Ramos (cell line): ENCODE results near the gene CFAP69.

Experiments used
- in situ Hi-C: fragments of 300-500 bp; cut with MboI; formaldehyde crosslinking; loops from one replicate; pipeline ENCODE4 v1.14.3; 2022; ENCODE audit warnings: low sequenced_read_pairs; ENCODE audit not compliant: unreplicated experiment

The CFAP69 gene

DNA sequence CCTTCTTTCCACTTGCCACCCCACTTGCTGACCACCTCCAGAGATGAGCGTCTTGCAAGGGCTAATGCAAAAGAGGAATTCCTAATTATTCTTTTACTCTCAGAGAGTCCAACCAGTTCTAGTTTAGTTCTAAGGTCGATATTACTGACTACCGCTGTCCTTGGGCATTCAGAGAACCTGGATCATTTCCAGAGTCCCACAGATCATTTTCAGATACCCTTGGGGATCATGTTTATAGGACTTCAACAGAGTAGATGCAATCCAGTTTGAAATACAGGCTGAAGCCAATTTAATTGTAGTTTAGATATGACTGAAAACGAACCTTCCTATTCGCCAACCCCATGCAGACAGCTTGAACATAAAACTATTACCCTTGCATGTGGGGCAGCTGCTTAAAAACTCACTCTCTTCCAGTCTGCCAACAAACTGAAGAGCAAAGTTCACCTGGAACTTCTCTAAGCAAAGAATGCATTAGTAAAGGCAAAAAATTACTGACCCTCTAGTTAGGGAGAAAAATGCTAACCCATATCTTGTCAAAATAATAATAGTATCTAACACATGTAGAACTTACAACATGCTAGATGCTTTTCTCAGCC is 22.4 kb downstream of the CFAP69 start:
- in situ Hi-C loops: no loop called here

DNA sequence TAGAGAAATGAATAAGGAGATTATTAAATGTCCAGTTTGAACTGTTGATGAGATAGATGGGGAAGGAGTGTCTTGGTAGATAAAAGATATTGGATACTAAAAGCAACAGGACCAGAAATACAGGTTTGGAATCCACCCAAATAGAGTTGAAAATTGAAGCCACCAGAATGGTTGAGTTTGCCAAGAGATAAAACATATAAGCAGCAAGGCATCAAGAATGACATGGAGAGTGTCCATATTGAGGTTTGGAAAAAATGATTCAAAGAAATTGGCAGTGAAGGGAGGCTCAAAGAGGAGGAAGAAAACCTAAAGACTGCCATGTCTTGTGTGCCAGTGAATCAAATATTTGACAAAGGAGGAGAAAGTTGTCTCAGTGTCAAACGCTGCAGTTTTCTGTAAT is 24.2 kb downstream of the CFAP69 start:
- in situ Hi-C loops: no loop called here

DNA sequence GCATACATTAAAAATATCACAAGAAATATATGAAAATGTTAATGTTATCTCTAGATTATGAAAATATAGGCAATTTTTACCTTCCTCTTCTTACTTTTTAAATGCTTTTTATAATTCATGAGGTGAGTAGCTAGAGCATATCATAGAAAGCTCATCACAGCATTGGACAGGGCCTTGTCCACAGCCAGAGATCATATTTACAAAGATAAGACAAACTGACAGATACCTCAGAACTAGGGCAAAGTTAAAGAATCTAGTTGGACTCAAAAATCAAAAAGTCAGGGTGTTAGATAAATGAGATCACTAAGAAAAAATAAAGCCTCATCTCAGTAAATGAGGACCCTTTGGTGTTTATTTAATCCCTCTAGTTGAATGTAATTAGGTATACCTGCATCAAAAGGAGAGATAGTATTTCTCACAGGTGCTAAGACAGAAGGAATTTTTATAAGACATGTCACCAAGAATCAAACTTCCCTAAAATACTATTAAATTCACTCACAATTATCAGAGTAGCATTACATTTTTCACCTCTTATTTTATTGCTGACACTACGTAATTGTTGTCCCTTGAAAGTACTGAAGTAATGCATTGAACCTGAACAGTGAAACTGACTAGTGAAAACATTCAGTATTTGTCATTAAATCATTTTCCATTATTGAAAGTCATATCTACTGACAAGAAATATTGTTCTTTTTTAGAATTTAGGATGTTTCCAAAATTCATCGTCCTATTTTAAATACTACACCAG is 25.6 kb downstream of the CFAP69 start:
- in situ Hi-C loops: no loop called here

DNA sequence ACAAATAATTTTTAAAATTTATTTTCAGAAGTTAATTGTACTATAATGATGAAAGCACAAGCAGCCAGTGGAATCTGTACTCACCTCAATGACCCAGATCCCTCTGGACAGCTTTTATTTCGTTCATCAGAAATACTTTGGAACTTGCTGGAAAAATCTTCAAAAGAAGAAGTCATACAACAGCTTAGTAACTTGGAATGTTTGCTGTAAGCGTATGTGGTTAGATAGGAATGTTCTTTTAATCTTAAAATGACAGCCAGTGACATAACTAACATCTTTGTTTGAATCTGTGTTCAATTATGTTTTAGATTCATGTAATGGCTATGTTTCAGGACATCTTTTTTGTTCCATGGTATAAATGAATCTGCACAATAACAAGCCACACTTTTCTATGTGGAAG is 26.8 kb downstream of the CFAP69 start:
- in situ Hi-C loops: no loop called here

DNA sequence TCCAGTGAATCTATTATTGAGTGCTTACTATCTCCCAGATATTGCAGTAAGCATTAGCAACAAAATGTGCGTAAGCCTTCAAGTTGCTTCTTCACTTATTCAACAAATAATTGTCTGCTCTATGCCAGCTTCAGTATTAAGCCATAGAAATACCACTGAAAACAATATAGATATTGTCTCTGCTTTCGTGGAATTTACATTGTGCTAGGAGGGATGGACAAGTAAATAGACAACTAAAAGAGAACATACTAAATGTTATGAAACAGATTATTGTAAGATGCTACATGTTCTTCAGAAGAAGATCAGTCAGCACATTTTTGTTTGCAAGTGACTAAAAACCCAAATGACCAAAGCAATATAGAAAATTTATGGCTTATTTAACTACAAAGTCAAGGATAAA is 27.3 kb downstream of the CFAP69 start:
- in situ Hi-C loops: no loop called here

DNA sequence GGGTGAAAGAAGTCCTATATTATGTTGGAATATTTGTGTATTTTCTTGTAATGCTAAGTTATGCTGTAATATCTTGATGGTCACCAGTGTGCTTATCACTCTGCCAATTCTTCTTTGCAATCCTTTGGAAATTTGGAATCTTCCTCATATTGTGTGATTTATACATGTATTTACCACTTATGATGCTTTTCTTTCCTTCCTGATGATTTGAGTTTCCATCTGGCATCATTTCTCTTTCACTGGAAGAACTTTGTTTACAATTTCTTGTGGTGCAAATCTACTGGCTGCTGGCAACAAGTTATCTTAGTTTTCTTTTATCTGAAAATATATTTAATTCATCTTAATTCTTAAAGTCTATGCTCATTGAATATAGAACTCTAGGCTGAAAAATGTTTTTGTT is 29.2 kb downstream of the CFAP69 start:
- in situ Hi-C loops: no loop called here

DNA sequence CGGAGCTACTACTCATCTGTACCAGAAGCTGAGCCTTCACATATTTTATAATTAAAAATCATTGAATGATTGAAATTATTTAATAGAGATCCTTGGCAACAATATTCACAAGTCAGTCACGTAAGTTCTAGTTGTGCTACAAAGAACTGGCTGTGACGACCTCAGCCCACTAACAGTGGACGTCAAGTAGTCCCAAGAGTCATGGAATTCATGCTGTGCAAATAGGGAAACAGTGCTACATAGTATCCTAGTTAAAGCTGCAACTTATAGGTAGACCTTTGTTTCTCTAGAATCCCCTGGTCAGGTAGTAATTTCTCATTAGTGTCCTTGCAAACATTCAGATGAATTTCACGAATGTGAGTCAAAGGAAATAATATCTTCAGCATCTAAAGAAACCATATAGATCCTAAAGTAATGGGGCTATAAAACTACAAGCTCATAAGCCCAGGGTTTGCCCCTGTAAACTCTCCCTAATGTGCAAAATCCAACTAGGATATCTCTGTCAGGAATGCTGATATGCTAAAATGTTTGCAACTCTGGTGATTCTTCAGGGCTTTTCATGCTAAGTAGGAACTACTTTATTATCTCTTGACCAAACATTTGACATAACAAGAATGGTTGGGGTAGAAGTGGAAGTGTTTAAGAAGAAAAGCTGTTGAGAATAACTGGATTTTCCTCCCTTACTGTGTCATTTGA is 31.2 kb downstream of the CFAP69 start:
- in situ Hi-C loops: no loop called here

DNA sequence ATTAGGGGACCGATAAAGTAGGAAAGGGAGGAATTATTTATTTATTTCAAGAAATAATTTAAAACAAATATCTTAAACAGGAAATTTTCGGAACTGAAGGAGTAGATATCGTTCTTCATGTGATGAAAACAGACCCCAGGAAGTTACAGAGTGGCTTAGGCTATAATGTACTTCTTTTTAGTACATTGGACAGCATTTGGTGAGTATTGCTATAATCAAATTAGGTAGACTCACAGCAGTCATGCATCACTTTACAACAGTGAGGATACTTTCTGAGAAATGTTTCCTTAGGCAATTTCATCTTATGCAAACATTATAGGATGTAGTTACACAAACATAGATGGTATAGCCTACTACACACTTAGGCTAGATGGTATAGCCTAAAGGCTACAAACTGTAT is 43.2 kb downstream of the CFAP69 start:
- in situ Hi-C loops: no loop called here

DNA sequence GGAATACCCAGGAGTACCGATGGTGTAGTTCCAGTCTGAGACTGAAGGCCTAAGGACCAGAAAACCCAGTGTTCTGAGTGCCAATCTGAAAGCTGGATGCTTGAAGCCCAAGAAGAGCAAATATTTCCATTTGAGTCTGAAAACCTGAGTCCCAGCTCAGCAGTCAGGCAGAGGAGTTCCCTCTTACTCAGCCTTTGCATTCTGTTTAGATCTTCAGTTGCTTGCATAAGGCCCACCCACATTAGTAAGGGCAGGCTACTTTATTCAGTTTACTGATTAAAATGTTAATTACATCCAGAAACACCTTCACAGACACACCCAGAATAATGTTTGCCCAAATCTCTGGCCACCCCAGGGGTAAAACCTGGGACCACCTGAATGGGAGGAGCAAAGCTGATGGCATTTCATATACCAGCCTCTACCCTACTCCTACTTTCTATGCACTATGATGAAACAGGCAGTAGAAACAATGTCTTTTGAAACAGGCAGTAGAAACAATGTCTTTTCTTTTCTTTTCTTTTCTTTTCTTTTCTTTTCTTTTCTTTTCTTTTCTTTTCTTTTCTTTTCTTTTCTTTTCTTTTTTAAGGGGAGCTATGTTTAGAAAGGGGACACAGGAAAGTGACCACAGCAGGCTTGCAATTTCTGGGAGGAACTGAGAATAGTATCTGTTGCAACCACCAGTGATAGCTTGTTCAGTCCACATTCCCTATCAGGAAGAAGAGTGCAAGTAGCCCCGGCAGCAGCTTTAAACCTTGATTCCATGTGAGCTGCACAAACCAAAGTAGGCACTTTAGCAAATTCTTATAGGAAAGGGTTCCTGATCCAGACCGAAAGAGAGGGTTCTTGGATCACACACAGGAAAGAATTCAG is 45.5 kb downstream of the CFAP69 start:
- in situ Hi-C loops: no loop called here

DNA sequence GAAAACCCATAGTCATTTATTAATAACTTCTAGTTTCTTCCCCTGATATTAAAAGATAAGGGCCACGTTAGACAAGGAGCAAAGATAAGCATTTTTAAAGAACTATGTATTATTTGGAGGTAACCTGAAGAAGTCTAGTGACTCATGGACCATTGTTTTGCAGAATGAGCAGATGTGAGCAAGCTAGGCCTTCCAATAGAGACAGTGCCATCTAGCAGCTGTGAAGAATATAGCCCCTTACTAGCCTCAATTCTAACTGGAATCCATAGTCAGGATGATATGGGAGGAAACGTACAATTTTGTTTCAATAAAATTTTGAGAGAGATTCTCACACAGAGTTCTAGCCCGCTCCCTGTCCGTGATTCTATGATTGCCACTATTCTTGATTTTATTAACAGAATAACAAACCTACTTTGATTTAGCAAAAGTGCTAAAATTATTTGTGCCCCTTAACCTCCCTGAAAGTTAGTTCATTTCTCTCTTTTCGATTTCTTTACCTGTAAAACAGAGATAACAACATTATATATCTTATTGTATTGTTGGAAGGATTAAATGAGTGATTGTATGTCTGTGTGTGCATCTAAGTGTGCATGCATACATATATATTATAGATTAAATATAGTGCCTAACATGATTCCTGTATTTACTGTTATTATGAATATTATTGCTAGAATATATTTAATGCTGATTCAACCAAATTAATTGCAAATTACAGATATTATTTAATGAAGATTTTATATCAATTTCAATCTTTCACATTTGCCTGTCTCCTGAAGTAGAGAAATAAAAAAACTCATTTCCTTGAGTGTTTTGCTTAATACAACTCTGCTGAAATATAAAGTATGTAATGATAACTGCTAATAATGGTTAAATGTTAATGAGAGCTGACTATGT is 53.4 kb downstream of the CFAP69 start:
- in situ Hi-C loops: no loop called here

DNA sequence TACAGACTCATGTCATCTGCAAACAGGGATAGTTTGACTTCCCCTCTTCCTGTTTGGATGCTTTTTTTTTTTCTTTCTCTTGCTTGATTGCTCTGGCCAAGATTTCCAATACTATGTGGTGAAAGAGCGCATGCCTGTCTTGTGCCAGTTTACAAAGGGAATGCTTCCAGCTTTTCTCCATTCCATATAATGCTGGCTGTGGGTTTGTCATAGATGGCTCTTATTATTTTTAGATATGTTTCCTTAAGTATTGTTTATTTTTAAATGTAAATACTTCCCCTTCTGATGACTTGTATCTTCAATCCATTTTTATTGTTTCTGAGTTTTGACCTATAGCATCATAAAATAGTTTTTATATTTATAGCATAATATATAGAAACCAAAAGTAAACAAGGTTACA is 58.3 kb downstream of the CFAP69 start:
- in situ Hi-C loops: no loop called here

DNA sequence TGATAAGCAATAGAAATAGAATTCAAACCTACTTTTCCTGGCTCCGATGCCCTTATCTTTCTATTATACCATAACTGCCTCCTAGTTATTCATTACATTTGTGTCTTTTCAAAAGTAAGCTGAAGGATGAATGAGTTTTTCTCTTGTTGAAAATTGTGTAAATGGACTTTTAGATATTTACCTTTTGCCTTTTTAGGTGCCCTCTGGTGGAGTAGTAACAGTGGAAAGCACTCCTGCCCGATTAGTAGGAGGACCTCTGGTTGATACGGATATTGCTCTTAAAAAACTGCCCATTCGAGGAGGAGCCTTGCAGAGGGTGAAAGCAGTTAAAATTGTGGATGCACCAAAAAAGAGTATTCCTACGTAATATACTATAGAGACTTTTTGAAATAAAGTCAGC is 64.9 kb downstream of the CFAP69 start:
- in situ Hi-C loops: no loop called here

DNA sequence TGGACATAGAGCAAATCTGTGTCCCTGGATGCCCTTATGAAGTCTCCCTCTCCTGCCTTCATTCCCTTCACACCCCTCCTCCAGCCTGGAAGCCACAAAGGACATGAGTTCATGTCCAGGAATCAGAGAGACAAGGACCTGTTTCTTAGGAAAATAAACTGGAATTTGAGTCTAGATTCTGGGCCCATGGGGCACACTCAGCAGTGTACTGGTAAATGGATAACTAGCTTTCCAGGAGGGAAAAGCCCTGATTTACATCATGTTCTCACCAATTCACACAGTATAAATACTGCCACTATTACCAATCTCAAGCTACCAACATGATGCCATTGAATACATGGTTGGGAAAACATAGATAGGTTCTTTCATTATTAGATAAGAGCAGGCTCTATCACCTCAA is 66.2 kb downstream of the CFAP69 start:
- in situ Hi-C loops: no loop called here

DNA sequence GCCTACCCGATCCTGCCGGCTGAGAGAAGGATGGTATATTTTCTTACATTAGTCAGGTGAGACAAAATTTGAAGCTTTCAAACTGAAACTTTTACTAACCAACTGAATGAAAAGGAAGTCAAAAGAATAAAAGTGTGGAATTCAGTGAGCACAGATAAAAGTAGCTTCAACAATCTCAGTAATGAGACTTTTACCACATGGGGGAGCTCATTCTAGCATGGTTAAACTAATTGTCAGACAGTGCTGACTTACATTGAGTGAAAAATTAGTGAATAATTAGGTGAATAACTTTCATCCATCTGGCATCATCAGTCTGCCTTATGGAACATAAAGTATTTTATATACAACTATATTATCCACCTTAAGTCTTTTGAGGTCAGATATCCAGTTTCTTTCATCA is 67.8 kb downstream of the CFAP69 start:
- in situ Hi-C loops: no loop called here

DNA sequence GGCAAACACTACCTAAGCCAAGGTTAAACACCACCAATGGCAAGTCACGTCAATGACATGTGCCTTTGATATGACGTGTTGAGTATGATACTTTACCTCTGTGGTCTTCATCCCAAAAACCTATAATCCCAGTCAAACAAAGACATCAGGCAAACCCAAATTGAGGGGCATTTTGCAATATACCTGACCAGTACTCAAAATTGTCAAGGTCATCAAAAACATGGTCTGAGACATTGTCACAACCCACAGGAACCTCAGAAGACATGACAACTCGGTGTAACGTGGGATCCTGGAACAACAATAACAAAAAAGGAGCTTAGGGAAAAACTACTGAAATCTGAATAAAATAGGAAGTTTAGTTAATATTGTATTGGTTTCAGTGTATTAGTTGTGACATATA is 68.9 kb downstream of the CFAP69 start:
- in situ Hi-C loops: no loop called here

DNA sequence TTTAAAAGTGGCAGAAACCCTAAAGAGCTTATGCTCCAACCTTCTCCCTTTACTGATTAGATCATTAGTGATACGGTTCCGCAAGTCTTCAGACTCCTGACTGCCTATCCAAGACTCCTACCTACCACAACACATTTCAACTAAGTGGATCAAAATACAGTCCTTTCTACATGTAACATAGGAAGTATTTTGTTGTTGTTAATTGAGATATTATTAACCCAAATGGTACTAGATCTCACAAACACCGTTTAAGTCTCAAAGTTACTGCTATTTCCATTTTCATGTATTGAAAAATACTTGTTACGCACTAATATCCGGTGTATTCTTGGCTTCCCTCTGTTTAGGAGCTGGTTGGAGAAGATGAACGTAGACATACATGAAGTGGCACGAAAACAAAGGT is 75.0 kb downstream of the CFAP69 start:
- in situ Hi-C loops: no loop called here

DNA sequence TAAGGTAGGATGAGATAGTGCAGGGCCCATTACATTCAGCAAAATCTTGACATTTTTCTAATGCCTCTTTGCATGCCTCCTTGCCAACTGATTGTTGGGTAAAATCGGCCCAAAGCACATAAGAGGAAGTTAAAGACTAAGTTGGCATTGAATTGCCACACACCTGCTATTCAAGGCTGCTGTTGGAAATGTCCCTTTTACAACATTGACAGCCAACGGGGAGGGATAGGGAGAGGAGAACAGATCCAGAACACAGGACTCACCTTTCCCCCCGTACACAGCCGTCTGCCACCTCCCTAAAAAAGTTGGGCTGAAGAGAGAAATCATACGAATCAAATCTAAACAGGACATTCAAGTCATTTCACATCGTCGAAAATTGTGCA is 75.4 kb downstream of the CFAP69 start:
- in situ Hi-C loops: no loop called here

DNA sequence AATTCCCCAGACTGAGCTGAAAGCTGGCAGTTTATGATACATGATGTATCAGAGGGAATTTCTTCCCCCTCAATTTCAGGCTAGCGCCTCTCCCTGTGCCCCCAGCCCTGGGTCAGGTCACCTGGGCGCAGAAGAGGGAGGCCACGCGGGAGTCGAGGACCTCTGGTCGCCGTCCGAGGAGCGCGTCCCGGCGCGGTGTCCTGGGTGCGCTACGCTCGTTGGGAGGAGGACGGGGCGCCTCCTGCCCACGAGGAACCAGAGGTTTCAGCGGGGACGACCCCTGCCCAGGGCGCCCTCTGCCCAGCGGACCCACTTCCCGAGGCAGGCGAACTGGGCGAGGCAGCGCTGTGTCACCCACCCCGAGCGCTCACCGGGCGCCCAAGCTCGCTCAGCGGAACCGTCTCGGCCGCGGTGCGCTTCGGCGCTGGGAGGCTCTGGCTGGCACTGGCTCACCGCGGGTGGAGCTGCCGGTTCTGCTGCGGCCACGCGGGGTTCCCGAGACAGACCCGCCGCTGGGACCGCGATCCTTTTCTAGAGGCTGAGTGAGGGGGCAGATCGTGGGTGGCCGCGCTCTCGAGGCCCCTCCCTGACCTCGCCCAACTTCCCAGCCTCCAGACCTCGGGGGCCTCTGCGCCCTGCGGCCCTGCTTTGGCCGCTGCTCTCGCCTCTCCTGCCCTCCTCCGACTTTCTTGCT is 76.0 kb downstream of the CFAP69 start, which contains the start of gene FAM237B:
FAM237B (minus strand) TSS at position 504 of the 694 bp plus-strand sequence. CDS start 1,556 bp downstream, outside the sequence.
- in situ Hi-C loops: no loop called here

DNA sequence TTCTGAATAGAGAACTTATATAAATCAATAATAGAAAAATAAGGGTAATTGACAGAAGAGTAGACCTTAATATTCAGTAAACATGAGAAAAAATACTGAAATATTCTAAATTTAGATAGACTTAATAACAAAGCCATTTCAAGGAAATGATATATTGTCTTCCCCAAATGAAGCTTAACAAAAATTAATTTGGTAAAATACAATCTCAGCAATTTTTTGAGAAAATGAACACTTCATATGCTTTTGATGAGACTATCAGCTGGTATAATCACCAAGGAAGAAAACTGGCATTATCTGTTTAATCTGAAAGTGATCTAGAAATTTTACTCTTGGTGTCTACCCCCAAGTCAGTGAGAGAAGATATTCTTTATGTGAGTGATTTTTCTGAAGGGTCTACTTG is 77.9 kb downstream of the CFAP69 start:
- in situ Hi-C loops: no loop called here
